ENCODE results near the gene LARP6. TPM values are rescaled to one million over a fixed set of nuclear protein-coding genes. Genes with fewer than 3 reads are reported as not detected.

The LARP6 gene
- total RNA-seq, 2 experiments from 2014 or later = 0.31 TPM; not detected in 1

DNA sequence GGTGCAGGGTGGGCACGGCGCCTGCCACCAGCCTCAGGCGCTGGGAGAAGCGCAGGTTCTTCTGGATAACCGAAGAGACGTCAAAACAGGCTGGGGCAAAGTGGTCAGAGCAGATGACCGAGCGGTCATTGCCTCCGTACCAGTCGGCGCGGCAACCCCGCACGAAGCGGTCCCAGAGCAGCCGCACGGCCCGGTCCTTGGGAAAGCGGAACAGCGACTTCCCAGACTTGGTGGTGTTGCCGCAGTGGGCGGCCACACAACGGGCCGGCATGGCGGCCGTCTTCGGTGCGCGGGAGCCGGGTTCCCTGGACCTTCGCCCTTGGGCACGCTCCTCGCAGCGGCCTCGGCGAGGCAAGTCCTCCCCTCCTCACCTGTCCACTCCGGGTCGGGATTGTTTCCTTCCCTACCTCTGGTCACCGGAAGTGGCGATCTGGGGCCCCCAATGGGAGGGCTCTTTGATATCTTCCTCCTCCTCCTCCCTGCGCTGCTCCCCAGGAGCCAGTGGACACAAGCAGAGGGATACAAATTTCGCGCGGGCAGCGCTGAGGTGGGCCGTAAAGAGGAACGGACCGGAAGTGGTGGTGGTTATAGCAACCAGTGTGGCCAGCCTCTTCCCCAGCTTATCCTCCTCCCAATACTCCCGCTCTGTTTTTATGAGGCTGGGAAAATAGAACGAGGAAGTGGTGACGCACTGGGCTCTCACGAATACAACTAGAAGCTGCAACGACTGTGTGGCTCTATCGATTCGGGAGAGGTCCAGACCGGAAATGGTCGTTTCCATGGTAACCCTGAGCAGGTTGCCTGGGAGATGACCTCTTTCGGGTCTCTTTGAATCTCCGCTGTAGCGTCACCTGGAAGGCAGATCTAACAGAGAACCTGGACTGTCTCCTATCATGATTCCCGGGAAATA, 38.3 kb upstream of the LARP6 start, which contains the start of the genes LRRC49 and THAP10:
Gene LRRC49, plus strand, starts transcription at position 825 of the 910 bp plus-strand sequence. Its CDS starts 69 bp downstream, at position 894.
Gene THAP10, minus strand, starts transcription at position 432 of the 910 bp plus-strand sequence. Its CDS starts 161 bp downstream, at position 271.
- DNase-seq (peak in 7 of 14 experiments; percentile 2 to 75 (median 28)), ATAC-seq (ENCODE audit: poor library complexity) (no peak)
- H3K36me3 ChIP-seq (ENCODE audit: insufficient read depth, low read length) = no peaks in the 10 kb centered on the region
- TF ChIP-seq, protein P1, sequence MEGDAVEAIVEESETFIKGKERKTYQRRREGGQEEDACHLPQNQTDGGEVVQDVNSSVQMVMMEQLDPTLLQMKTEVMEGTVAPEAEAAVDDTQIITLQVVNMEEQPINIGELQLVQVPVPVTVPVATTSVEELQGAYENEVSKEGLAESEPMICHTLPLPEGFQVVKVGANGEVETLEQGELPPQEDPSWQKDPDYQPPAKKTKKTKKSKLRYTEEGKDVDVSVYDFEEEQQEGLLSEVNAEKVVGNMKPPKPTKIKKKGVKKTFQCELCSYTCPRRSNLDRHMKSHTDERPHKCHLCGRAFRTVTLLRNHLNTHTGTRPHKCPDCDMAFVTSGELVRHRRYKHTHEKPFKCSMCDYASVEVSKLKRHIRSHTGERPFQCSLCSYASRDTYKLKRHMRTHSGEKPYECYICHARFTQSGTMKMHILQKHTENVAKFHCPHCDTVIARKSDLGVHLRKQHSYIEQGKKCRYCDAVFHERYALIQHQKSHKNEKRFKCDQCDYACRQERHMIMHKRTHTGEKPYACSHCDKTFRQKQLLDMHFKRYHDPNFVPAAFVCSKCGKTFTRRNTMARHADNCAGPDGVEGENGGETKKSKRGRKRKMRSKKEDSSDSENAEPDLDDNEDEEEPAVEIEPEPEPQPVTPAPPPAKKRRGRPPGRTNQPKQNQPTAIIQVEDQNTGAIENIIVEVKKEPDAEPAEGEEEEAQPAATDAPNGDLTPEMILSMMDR (IDR thresholded peaks at IDR 0.05) = no peak
- H3K27me3 Mint-ChIP-seq = peaks cover 76% of the 10 kb centered on the region
- H3K27ac Mint-ChIP-seq = peak within 1 kb of the TSS; percentile 38
- H3K4me1 ChIP-seq (ENCODE audit: insufficient read depth, low read length) = peaks cover 17% of the 10 kb centered on the region
- CTCF ChIA-PET = no interaction called here
- H3K4me1 Mint-ChIP-seq (ENCODE audit: low read depth) = peaks cover 17% of the 10 kb centered on the region
- intact Hi-C loops (cut with DNase I, micrococcal nuclease) = no loop called here
- H3K36me3 Mint-ChIP-seq (ENCODE audit: low read depth) = no peaks in the 10 kb centered on the region
- peak within 1 kb of the TSS; percentile 64 for H3K4me3 ChIP-seq (ENCODE audit: low read length)
- POLR2A ChIA-PET = interaction anchor here (0.6 kb wide), 1 partner anchor 11 kb away, joined by 3 read pairs; no protein-coding TSS in a partner anchor
- peaks cover 22 to 46% of the 10 kb centered on the region in 2 experiments for H3K27me3 ChIP-seq (ENCODE audit: control insufficient read depth in 1 of 2, insufficient read depth in 2 of 2, low read length in 2 of 2)
- peaks cover 0 to 8% of the 10 kb centered on the region in 2 experiments for H3K9me3 ChIP-seq (ENCODE audit: control insufficient read depth in 1 of 2, insufficient read depth in 1 of 2, low read length in 2 of 2)
- H3K27ac ChIP-seq (ENCODE audit: low read depth in 1 of 2, low read length in 2 of 2) = peak within 1 kb of the TSS in 1 of 2 donors; percentile 26
- no peaks in the 10 kb centered on the region for H3K9me3 Mint-ChIP-seq
- peak within 1 kb of the TSS; percentile 84 for H3K4me3 Mint-ChIP-seq

- no peaks in the 10 kb centered on the region for H3K9me3 ChIP-seq (ENCODE audit: control insufficient read depth in 1 of 2, insufficient read depth in 1 of 2, low read length in 2 of 2)
- no peaks in the 10 kb centered on the region for H3K36me3 ChIP-seq (ENCODE audit: insufficient read depth, low read length)
- ATAC-seq (ENCODE audit: poor library complexity) = no peak
- Mint-ChIP-seq H3K27me3 (peaks cover 56% of the 10 kb centered on the region), H3K4me3 (no peak overlapping the region), H3K27ac (no peak overlapping the region), H3K4me1 (ENCODE audit: low read depth) (no peaks in the 10 kb centered on the region), H3K9me3 (no peaks in the 10 kb centered on the region), H3K36me3 (ENCODE audit: low read depth) (no peaks in the 10 kb centered on the region)
- DNase-seq = no peak
- H3K4me1 ChIP-seq (ENCODE audit: insufficient read depth, low read length) = no peaks in the 10 kb centered on the region
- intact Hi-C loops (cut with DNase I, micrococcal nuclease) = no loop called here
- POLR2A ChIA-PET = no interaction called here
- no peak overlapping the region for H3K27ac ChIP-seq (ENCODE audit: low read depth in 1 of 2, low read length in 2 of 2)
- CTCF ChIA-PET = no interaction called here
- H3K27me3 ChIP-seq (ENCODE audit: control insufficient read depth in 1 of 2, insufficient read depth in 2 of 2, low read length in 2 of 2) = peaks cover 3 to 24% of the 10 kb centered on the region in 2 experiments
- no peak overlapping the region for H3K4me3 ChIP-seq (ENCODE audit: low read length)
- TF ChIP-seq, protein P1 (IDR thresholded peaks at IDR 0.05) = no peak
These were observed 28.4 kb upstream of the LARP6 start for GRCh38 chr15:70882361-70882760.

GRCh38 chr15:70880781-70881180, 26.8 kb upstream of the LARP6 start:
- H3K9me3 Mint-ChIP-seq = no peaks in the 10 kb centered on the region
- no peaks in the 10 kb centered on the region for H3K9me3 ChIP-seq (ENCODE audit: control insufficient read depth in 1 of 2, insufficient read depth in 1 of 2, low read length in 2 of 2)
- H3K27ac Mint-ChIP-seq = no peak overlapping the region
- TF ChIP-seq, protein P1 (IDR thresholded peaks at IDR 0.05) = no peak
- no peaks in the 10 kb centered on the region for H3K36me3 ChIP-seq (ENCODE audit: insufficient read depth, low read length)
- CTCF ChIA-PET = no interaction called here
- H3K36me3 Mint-ChIP-seq (ENCODE audit: low read depth) = no peaks in the 10 kb centered on the region
- H3K4me3 ChIP-seq (ENCODE audit: low read length) = no peak overlapping the region
- DNase-seq (no peak), ATAC-seq (ENCODE audit: poor library complexity) (no peak)
- no peaks in the 10 kb centered on the region for H3K4me1 ChIP-seq (ENCODE audit: insufficient read depth, low read length)
- peaks cover 69% of the 10 kb centered on the region for H3K27me3 Mint-ChIP-seq
- no peak overlapping the region for H3K4me3 Mint-ChIP-seq
- intact Hi-C loops (cut with DNase I, micrococcal nuclease) = no loop called here
- peaks cover 3 to 17% of the 10 kb centered on the region in 2 experiments for H3K27me3 ChIP-seq (ENCODE audit: control insufficient read depth in 1 of 2, insufficient read depth in 2 of 2, low read length in 2 of 2)
- no peak overlapping the region for H3K27ac ChIP-seq (ENCODE audit: low read depth in 1 of 2, low read length in 2 of 2)
- POLR2A ChIA-PET = no interaction called here
- H3K4me1 Mint-ChIP-seq (ENCODE audit: low read depth) = no peaks in the 10 kb centered on the region

Data from CD4-positive, alpha-beta T cell (primary cell).